ENCODE measurements around the gene GRK1. TPM values are rescaled to one million over a fixed set of nuclear protein-coding genes. Genes with fewer than 3 reads are reported as not detected.

GRK1 gene
- total RNA-seq, 3 donors from 2014 or later: not detected

- Histone ChIP-seq H3K4me1 (no peaks in the 10 kb centered on the region), H3K27ac (no peak overlapping the region), H3K27me3 (no peaks in the 10 kb centered on the region), H3K36me3 (no peaks in the 10 kb centered on the region), H3K9me3 (no peaks in the 10 kb centered on the region), H3K4me3 (no peak overlapping the region)
- no peak for TF ChIP-seq CTCF (IDR thresholded peaks at IDR 0.05)
- no peak for TF ChIP-seq POLR2A (IDR thresholded peaks at IDR 0.05)
- no peak for TF ChIP-seq POLR2AphosphoS5 (IDR thresholded peaks at IDR 0.05)
- DNase-seq (ENCODE audit: low spot score in 2 of 2): no peak
- intact Hi-C loops (cut with DNase I; ENCODE audit: low total_unique reads): no loop called here
Observed at GRCh38 chr13:113784645-113785024, 117.6 kb downstream of the GRK1 start.

GRCh38 chr13:113785051-113786010, 118.3 kb downstream of the GRK1 start:
- H3K9me3 ChIP-seq: no peaks in the 10 kb centered on the region
- TF ChIP-seq POLR2A (IDR thresholded peaks at IDR 0.05) (no peak), POLR2AphosphoS5 (IDR thresholded peaks at IDR 0.05) (no peak), CTCF (IDR thresholded peaks at IDR 0.05) (no peak)

GRCh38 chr13:113786262-113786841, 119.3 kb downstream of the GRK1 start:
- Histone ChIP-seq H3K4me3 (no peak overlapping the region), H3K27me3 (no peaks in the 10 kb centered on the region), H3K27ac (no peak overlapping the region), H3K36me3 (no peaks in the 10 kb centered on the region), H3K9me3 (no peaks in the 10 kb centered on the region), H3K4me1 (no peaks in the 10 kb centered on the region)
- intact Hi-C loops (cut with DNase I; ENCODE audit: low total_unique reads): no loop called here
- DNase-seq (ENCODE audit: low spot score in 2 of 2): no peak
- TF ChIP-seq CTCF (IDR thresholded peaks at IDR 0.05): no peak
- TF ChIP-seq POLR2AphosphoS5 (IDR thresholded peaks at IDR 0.05): no peak
- no peak for TF ChIP-seq POLR2A (IDR thresholded peaks at IDR 0.05)

More at GRCh38 chr13:113785051-113786010, 118.3 kb downstream of the GRK1 start:
- intact Hi-C loops (cut with DNase I; ENCODE audit: low total_unique reads): no loop called here
- Histone ChIP-seq H3K27ac (no peak overlapping the region), H3K36me3 (no peaks in the 10 kb centered on the region), H3K4me3 (no peak overlapping the region), H3K27me3 (no peaks in the 10 kb centered on the region), H3K4me1 (no peaks in the 10 kb centered on the region)
- DNase-seq (ENCODE audit: low spot score in 2 of 2): no peak

Other genes starting within 250 kb of the GRK1 start
- 1 to 10 TPM; 1.8 to 2.7 (median 2.0) TPM for gene ADPRHL1, start 213.7 kb upstream of the GRK1 start, total RNA-seq
- gene DCUN1D2, start 176.5 kb upstream of the GRK1 start, total RNA-seq: 10 to 100 TPM; 15.8 to 22.4 (median 16.4) TPM
- 10 to 100 TPM; 31.8 to 34.0 (median 33.3) TPM for gene TFDP1, start 82.5 kb upstream of the GRK1 start, total RNA-seq
- not detected for gene ATP4B, start 9.0 kb upstream of the GRK1 start, total RNA-seq
- gene TMEM255B, start 92.0 kb downstream of the GRK1 start, total RNA-seq: 10 to 100 TPM in 1 of 3 donors, 1 to 10 TPM in 2; 2.3 to 11.8 (median 5.2) TPM
- gene GAS6, start 196.9 kb downstream of the GRK1 start, total RNA-seq: 100 to 1,000 TPM in 2 of 3 donors, 10 to 100 TPM in 1; 85.9 to 146 (median 103) TPM

All from breast epithelium (tissue), 4 donors.